Trophoblast cell (in vitro differentiated cells and primary cell): ENCODE data around the gene PRKAR1B.

Source experiments
- DNase-seq, 2 donors: peaks; one replicate each; pipeline ENCODE4 v3.0.0-alpha.2; 2016
- H2AFZ ChIP-seq: 2 replicates; pipeline ENCODE4 v1.6.1; 2013; ENCODE audit warnings: low read length, moderate library complexity, mild to moderate bottlenecking; ENCODE audit not compliant: insufficient read depth, poor library complexity
- H2AK5ac ChIP-seq: 2 replicates; pipeline ENCODE4 v1.6.1; 2013; ENCODE audit warnings: mild to moderate bottlenecking, low read length
- H2BK120ac ChIP-seq: 2 replicates; pipeline ENCODE4 v1.6.1; 2013; ENCODE audit warnings: low read length, mild to moderate bottlenecking, moderate library complexity; ENCODE audit not compliant: insufficient read depth, poor library complexity
- H2BK12ac ChIP-seq: 2 replicates; pipeline ENCODE4 v1.6.1; 2013; ENCODE audit warnings: mild to moderate bottlenecking, low read length, moderate library complexity
- H2BK5ac ChIP-seq: 2 replicates; pipeline ENCODE4 v1.6.1; 2013; ENCODE audit warnings: low read length, low read depth, moderate library complexity, mild to moderate bottlenecking; ENCODE audit not compliant: poor library complexity
- H3K14ac ChIP-seq: 2 replicates; pipeline ENCODE4 v1.6.1; 2013; ENCODE audit warnings: mild to moderate bottlenecking, low read length
- H3K18ac ChIP-seq: 2 replicates; pipeline ENCODE4 v1.6.1; 2013; ENCODE audit warnings: mild to moderate bottlenecking, low read length
- H3K23ac ChIP-seq: 2 replicates; pipeline ENCODE4 v1.6.1; 2013; ENCODE audit warnings: low read length
- H3K27ac ChIP-seq: 2 replicates; pipeline ENCODE4 v1.5.1; 2013; ENCODE audit warnings: low read depth, mild to moderate bottlenecking, inconsistent platforms, low read length, moderate library complexity
- H3K27me3 ChIP-seq: 2 replicates; pipeline ENCODE4 v1.6.1; 2013; ENCODE audit warnings: inconsistent platforms, mild to moderate bottlenecking, low read length, moderate library complexity; ENCODE audit not compliant: insufficient read depth
- H3K36me3 ChIP-seq, 2 experiments: 1 replicate in 1 of 2; 2 replicates in 1 of 2; pipeline ENCODE4 v1.6.1; 2013; ENCODE audit warnings: low read length in 2 of 2, mild to moderate bottlenecking in 2 of 2, moderate library complexity in 1 of 2; ENCODE audit not compliant: insufficient read depth in 2 of 2, control insufficient read depth in 1 of 2
- H3K4ac ChIP-seq: 2 replicates; pipeline ENCODE4 v1.6.1; 2013; ENCODE audit warnings: low read depth, mild to moderate bottlenecking, low read length, moderate library complexity
- H3K4me1 ChIP-seq, 2 experiments: 1 replicate in 1 of 2; 2 replicates in 1 of 2; pipeline ENCODE4 v1.6.1; 2013; ENCODE audit warnings: low read length in 2 of 2, mild to moderate bottlenecking in 2 of 2, moderate library complexity in 1 of 2; ENCODE audit not compliant: insufficient read depth in 2 of 2, control insufficient read depth in 1 of 2
- H3K4me2 ChIP-seq: 2 replicates; pipeline ENCODE4 v1.6.1; 2013; ENCODE audit warnings: inconsistent platforms, mild to moderate bottlenecking, low read length, moderate library complexity
- H3K4me3 ChIP-seq: 2 replicates; pipeline ENCODE4 v1.5.1; 2013; ENCODE audit warnings: mild to moderate bottlenecking, low read depth, low read length, inconsistent platforms
- H3K79me1 ChIP-seq: one replicate; pipeline ENCODE4 v1.6.1; 2013; ENCODE audit warnings: low read length
- H3K79me2 ChIP-seq: 2 replicates; pipeline ENCODE4 v1.6.1; 2013; ENCODE audit warnings: low read length, mild to moderate bottlenecking; ENCODE audit not compliant: control insufficient read depth, insufficient read depth, poor library complexity
- H3K9ac ChIP-seq: 2 replicates; pipeline ENCODE4 v1.6.1; 2013; ENCODE audit warnings: mild to moderate bottlenecking, low read length
- H3K9me3 ChIP-seq: 2 replicates; pipeline ENCODE4 v1.6.1; 2013; ENCODE audit warnings: low read depth, mild to moderate bottlenecking, control low read depth, inconsistent platforms, low read length; ENCODE audit not compliant: insufficient read depth
- H4K12ac ChIP-seq: 2 replicates; pipeline ENCODE4 v1.6.1; 2013; ENCODE audit warnings: low read depth, mild to moderate bottlenecking, low read length, moderate library complexity
- H4K8ac ChIP-seq: 2 replicates; pipeline ENCODE4 v1.6.1; 2013; ENCODE audit warnings: low read depth, mild to moderate bottlenecking, low read length, moderate library complexity
- H4K91ac ChIP-seq: one replicate; pipeline ENCODE4 v1.6.1; 2013; ENCODE audit warnings: low read depth, mild to moderate bottlenecking, low read length, moderate library complexity
- WGBS: extraction: QIAGEN DNeasy Blood & Tissue Kit; methylation state at CpG from one replicate; pipeline ENCODE4 v1.1.7; 2013; ENCODE audit warnings: missing lambda C conversion rate; ENCODE audit not compliant: insufficient read length, insufficient coverage; ENCODE audit errors: extremely low coverage; 5-methylcytosine and 5-hydroxymethylcytosine counted together

PRKAR1B gene

DNA sequence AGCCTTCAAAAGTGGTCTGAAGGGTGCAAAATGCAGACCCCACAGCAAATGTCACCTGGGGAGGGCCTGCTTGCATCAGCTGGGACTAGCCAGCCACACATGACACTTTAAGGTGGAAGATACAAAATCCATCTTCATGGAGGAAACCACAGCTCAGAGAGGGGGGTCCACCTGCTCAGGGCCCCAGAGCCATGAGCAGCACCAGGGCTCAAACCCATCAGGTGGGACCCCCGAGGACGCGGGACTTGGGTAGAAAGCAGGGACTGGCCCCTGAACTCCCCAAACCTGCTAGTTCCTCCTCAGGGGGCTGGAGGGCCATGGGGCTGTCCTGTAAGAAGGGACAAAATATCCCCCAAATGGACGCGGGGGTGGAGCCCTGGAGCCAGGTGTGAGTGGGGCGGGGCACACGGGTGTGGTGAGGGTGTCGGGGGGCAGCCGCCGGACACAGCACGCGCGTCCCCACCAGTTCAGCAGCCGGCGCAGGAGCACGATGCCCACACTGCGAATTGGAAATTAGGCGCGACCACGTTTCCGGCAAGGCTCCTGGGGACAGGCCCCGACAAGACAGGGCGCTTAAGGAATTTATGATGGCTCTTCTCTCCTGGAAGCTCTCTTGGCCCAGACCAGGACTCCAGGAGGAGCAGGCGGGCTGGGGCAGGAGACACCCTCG, 215.5 kb downstream of the PRKAR1B start:
- no peak overlapping the region for H2AFZ ChIP-seq
- no peak overlapping the region for H3K14ac ChIP-seq
- H3K9me3 ChIP-seq: no peaks in the 10 kb centered on the region
- H4K12ac ChIP-seq: no peak overlapping the region
- no peak overlapping the region for H3K4me2 ChIP-seq
- H3K4me1 ChIP-seq: peaks cover 19 to 21% of the 10 kb centered on the region in 2 experiments
- H3K18ac ChIP-seq: no peak overlapping the region
- H3K79me1 ChIP-seq: no peaks in the 10 kb centered on the region
- no peak overlapping the region for H3K23ac ChIP-seq
- no peak overlapping the region for H3K4ac ChIP-seq
- no peak overlapping the region for H4K8ac ChIP-seq
- H2AK5ac ChIP-seq: no peak overlapping the region
- H3K9ac ChIP-seq: no peak overlapping the region
- H3K4me3 ChIP-seq: no peak overlapping the region
- peaks cover 11% of the 10 kb centered on the region in 2 experiments for H3K36me3 ChIP-seq
- H3K27me3 ChIP-seq: no peaks in the 10 kb centered on the region
- no peak overlapping the region for H3K27ac ChIP-seq
- no peak overlapping the region for H2BK12ac ChIP-seq
- no peak overlapping the region for H4K91ac ChIP-seq
- H2BK120ac ChIP-seq: no peak overlapping the region
- WGBS: no CpG with 5 or more reads among the region's 25 CpGs
- no peaks in the 10 kb centered on the region for H3K79me2 ChIP-seq
- no peak overlapping the region for H2BK5ac ChIP-seq
- no peak for DNase-seq

DNA sequence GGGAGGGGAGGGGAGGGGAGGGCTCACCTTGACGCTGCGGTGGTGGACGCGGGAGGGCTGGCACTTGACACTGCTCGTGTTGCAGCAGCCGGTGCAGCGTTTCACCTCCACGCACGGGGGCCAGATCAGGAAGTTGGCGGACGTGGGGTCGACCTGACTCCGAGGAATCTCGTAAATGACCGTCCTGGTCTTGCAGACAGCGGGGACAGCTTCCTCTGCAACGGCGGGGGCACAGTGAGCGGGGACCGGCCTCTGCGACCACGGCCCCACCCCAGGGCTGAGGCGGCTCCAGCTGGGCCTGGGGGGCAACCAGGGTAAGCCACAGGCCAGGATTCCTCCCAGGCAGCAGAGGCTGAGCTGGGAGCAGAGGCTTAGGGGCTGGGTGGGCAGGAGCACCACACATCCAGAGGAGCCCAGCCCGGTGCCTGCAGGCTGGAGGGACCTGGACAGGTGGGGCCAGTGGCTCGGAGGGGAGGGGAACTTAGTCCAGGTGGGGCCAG, 216.2 kb downstream of the PRKAR1B start:
- WGBS: no CpG with 5 or more reads among the region's 25 CpGs
- no peak overlapping the region for H2AK5ac ChIP-seq
- H4K12ac ChIP-seq: no peak overlapping the region

DNA sequence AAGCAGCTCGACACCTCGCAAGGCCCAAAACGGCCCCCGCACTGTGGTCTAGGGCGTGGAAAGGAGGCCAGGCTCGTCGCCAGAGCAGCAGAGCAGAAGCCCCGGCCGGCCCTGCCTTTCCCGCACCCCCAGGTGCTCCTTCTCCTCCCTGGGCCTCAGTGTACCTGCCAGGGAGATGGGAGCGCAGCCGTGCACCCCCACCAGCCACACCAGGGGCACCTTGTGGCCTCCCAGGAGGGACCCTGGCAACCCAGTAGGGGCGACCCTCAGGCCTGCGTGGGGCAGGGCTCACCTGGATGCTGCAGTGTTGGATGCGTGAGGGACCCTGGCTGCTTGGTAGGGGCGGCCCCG, 217.0 kb downstream of the PRKAR1B start:
- WGBS: no CpG with 5 or more reads among the region's 17 CpGs
- no peak overlapping the region for H2AK5ac ChIP-seq
- no peak overlapping the region for H3K4me3 ChIP-seq
- no peak overlapping the region for H2AFZ ChIP-seq
- no peak overlapping the region for H2BK5ac ChIP-seq
- no peak overlapping the region for H4K12ac ChIP-seq
- H2BK120ac ChIP-seq: no peak overlapping the region
- H3K27me3 ChIP-seq: no peaks in the 10 kb centered on the region
- no peaks in the 10 kb centered on the region for H3K79me2 ChIP-seq
- no peak overlapping the region for H3K18ac ChIP-seq
- H3K27ac ChIP-seq: no peak overlapping the region
- H3K4ac ChIP-seq: no peak overlapping the region
- H4K8ac ChIP-seq: no peak overlapping the region
- no peak overlapping the region for H4K91ac ChIP-seq
- H3K4me1 ChIP-seq: peaks cover 9 to 14% of the 10 kb centered on the region in 2 experiments
- H3K79me1 ChIP-seq: no peaks in the 10 kb centered on the region
- no peak for DNase-seq
- peaks cover 11% of the 10 kb centered on the region in 2 experiments for H3K36me3 ChIP-seq
- peaks cover 2% of the 10 kb centered on the region for H3K9me3 ChIP-seq
- H3K23ac ChIP-seq: no peak overlapping the region
- H2BK12ac ChIP-seq: no peak overlapping the region
- no peak overlapping the region for H3K4me2 ChIP-seq
- H3K14ac ChIP-seq: no peak overlapping the region
- H3K9ac ChIP-seq: no peak overlapping the region

More for the DNA sequence above, 216.2 kb downstream of the PRKAR1B start:
- H3K4me1 ChIP-seq: peaks cover 13 to 21% of the 10 kb centered on the region in 2 experiments
- H3K36me3 ChIP-seq: peaks cover 11% of the 10 kb centered on the region in 2 experiments
- no peak overlapping the region for H3K23ac ChIP-seq
- H3K4me3 ChIP-seq: no peak overlapping the region
- no peak overlapping the region for H3K18ac ChIP-seq
- no peaks in the 10 kb centered on the region for H3K27me3 ChIP-seq
- H2BK5ac ChIP-seq: no peak overlapping the region
- no peak overlapping the region for H3K4me2 ChIP-seq
- H4K8ac ChIP-seq: no peak overlapping the region
- no peak for DNase-seq
- no peak overlapping the region for H2BK12ac ChIP-seq
- H3K9me3 ChIP-seq: peaks cover 2% of the 10 kb centered on the region
- H3K4ac ChIP-seq: no peak overlapping the region
- no peak overlapping the region for H2AFZ ChIP-seq
- no peaks in the 10 kb centered on the region for H3K79me2 ChIP-seq
- H3K14ac ChIP-seq: no peak overlapping the region
- no peak overlapping the region for H2BK120ac ChIP-seq
- H3K27ac ChIP-seq: no peak overlapping the region
- no peaks in the 10 kb centered on the region for H3K79me1 ChIP-seq
- no peak overlapping the region for H4K91ac ChIP-seq
- no peak overlapping the region for H3K9ac ChIP-seq

- WGBS: no CpG with 5 or more reads among the region's 20 CpGs
- H3K4me3 ChIP-seq: no peak overlapping the region
- no peak overlapping the region for H3K18ac ChIP-seq
- no peak overlapping the region for H2AFZ ChIP-seq
- H2AK5ac ChIP-seq: no peak overlapping the region
- H3K79me1 ChIP-seq: no peaks in the 10 kb centered on the region
- no peak overlapping the region for H2BK5ac ChIP-seq
- no peak overlapping the region for H3K14ac ChIP-seq
- no peak overlapping the region for H3K4me2 ChIP-seq
- H3K36me3 ChIP-seq: peaks cover 11 to 14% of the 10 kb centered on the region in 2 experiments
- no peak overlapping the region for H2BK12ac ChIP-seq
- no peak overlapping the region for H3K27ac ChIP-seq
- no peak overlapping the region for H4K12ac ChIP-seq
- no peak for DNase-seq
- no peak overlapping the region for H3K23ac ChIP-seq
- no peak overlapping the region for H2BK120ac ChIP-seq
- H3K27me3 ChIP-seq: no peaks in the 10 kb centered on the region
- no peaks in the 10 kb centered on the region for H3K79me2 ChIP-seq
- peaks cover 2% of the 10 kb centered on the region for H3K9me3 ChIP-seq
- peaks cover 8 to 15% of the 10 kb centered on the region in 2 experiments for H3K4me1 ChIP-seq
- H3K9ac ChIP-seq: no peak overlapping the region
- H4K91ac ChIP-seq: no peak overlapping the region
- no peak overlapping the region for H3K4ac ChIP-seq
- H4K8ac ChIP-seq: no peak overlapping the region
Measured at GRCh38 chr7:509426-510130, 217.5 kb downstream of the PRKAR1B start.
